ENCODE results near the gene ACKR2. TPM values are rescaled to one million over a fixed set of nuclear protein-coding genes. Genes with fewer than 3 reads are reported as not detected.

Gene ACKR2
- total and polyA plus RNA-seq, 12 donors = 0.15 to 2.1 (median 1.1) TPM

DNA sequence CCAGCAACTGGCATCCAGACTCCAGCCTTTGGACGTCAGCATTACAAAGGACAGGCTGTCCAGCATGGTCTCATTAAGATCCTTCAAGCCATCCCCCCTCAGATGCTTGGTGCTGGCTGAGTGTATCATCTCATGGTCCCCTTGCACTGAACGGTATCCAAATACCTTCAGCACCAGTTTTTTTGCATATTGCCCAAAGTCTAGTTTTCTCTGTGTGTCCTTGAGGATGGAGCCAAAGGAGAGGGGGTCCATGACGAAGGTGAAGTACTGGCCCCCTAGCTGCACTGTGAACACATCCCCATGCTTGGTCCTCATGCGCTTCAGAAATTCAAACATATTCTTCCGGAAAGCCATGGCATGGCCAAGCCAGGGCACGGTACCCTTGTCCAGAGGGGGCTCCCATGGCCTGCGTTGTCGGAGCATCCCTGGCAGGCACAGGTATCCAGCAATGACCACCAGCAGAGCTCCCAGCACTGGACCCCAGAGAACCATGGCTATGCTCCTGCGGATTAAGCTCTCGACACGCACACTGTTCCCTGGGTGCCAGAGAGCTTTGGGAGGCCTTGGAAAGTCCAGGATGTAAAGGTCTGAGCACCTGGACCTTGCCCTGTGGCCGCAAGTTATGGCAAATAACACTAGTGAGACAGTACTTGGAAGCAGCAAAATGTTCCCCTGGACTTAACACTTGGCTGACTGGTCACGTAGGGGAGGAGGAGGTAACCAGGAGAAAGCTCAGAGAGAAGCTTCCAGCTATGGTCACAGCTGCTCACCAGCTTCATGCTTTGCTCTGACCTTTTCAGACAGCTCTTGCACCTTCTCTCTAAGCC lies 66.3 kb downstream of the ACKR2 start, which contains the start of gene CYP8B1:
TSS of gene CYP8B1 (minus strand) at position 555 of the 827 bp plus-strand sequence. CDS start at position 492, 63 bp downstream.
- WGBS, 2 donors = 90 to 92% methylated on average over 13 of the region's 13 CpGs
- H3K36me3 ChIP-seq = no peaks in the 10 kb centered on the region

DNA sequence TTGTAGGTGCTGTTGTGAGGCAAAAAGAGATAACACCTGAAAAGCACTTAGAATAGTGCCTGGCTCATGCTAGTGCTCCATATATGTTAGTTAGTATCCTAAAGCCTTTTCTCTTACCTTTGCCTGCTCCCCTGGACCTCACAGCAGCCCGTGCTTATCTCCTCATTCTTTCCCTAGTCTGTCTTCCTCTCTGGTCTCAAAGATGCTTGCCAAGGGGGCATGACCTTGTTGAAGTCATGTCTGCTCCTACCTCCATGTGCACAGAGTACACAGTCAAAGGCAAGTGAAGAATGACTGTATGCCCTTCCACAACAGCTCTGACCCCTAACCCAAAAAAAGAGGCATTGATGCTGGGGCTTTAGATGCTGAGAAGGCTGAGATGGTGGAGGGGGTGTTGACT lies 67.2 kb downstream of the ACKR2 start:
- peaks cover 2 to 23% (median 16%) of the 10 kb centered on the region in 9 donors for H3K4me1 ChIP-seq
- no peak for DNase-seq
- no peak overlapping the region for H3K27ac ChIP-seq
- no peaks in the 10 kb centered on the region for H3K36me3 ChIP-seq
- H3K4me3 ChIP-seq = no peak overlapping the region
- peaks cover 0 to 5% (median 0%) of the 10 kb centered on the region in 7 donors for H3K27me3 ChIP-seq
- TF ChIP-seq, protein P1, sequence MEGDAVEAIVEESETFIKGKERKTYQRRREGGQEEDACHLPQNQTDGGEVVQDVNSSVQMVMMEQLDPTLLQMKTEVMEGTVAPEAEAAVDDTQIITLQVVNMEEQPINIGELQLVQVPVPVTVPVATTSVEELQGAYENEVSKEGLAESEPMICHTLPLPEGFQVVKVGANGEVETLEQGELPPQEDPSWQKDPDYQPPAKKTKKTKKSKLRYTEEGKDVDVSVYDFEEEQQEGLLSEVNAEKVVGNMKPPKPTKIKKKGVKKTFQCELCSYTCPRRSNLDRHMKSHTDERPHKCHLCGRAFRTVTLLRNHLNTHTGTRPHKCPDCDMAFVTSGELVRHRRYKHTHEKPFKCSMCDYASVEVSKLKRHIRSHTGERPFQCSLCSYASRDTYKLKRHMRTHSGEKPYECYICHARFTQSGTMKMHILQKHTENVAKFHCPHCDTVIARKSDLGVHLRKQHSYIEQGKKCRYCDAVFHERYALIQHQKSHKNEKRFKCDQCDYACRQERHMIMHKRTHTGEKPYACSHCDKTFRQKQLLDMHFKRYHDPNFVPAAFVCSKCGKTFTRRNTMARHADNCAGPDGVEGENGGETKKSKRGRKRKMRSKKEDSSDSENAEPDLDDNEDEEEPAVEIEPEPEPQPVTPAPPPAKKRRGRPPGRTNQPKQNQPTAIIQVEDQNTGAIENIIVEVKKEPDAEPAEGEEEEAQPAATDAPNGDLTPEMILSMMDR (IDR thresholded peaks at IDR 0.05) = no peak
- 29 to 42% methylated on average over 1 of the region's 1 CpG for WGBS, 2 donors
- no peaks in the 10 kb centered on the region for H3K9me3 ChIP-seq
- intact Hi-C loops (cut with DNase I) = loop anchor here in 2 of 10 donors (5.0 kb wide), 2 partner anchors 39 to 44 kb away; no protein-coding TSS in a partner anchor
- no peak for ATAC-seq

More for the DNA sequence above, 66.3 kb downstream of the ACKR2 start, which contains the start of gene CYP8B1:
- DNase-seq = no peak
- Histone ChIP-seq H3K27ac (no peak within 1 kb of the TSS), H3K9me3 (no peaks in the 10 kb centered on the region), H3K4me1 (peaks cover under 1 to 23% (median 14%) of the 10 kb centered on the region in 9 donors), H3K4me3 (no peak within 1 kb of the TSS), H3K27me3 (peaks cover 0 to 3% (median 0%) of the 10 kb centered on the region in 7 donors)
- TF ChIP-seq, protein P1 (IDR thresholded peaks at IDR 0.05) = no peak
- ATAC-seq = no peak
- intact Hi-C loops (cut with DNase I) = loop anchor here in 2 of 10 donors (5.0 kb wide), 2 partner anchors 38 to 43 kb away; no protein-coding TSS in a partner anchor

GRCh38 chr3:42876940-42877720 lies 67.9 kb downstream of the ACKR2 start:
- Histone ChIP-seq H3K4me3 (no peak overlapping the region), H3K4me1 (peaks cover 0 to 18% (median 12%) of the 10 kb centered on the region in 9 donors), H3K36me3 (no peaks in the 10 kb centered on the region), H3K27ac (no peak overlapping the region), H3K9me3 (no peaks in the 10 kb centered on the region), H3K27me3 (peaks cover 0 to 5% (median 0%) of the 10 kb centered on the region in 7 donors)
- TF ChIP-seq, protein P1 (IDR thresholded peaks at IDR 0.05) = no peak
- WGBS, 2 donors = 77 to 85% methylated on average over 7 of the region's 7 CpGs
- intact Hi-C loops (cut with DNase I) = loop anchor here in 2 of 10 donors (5.0 kb wide), 2 partner anchors 40 to 45 kb away; no protein-coding TSS in a partner anchor
- ATAC-seq (no peak), DNase-seq (no peak)

- intact Hi-C loops (cut with DNase I) = loop anchor here in 2 of 10 donors (5.0 kb wide), 2 partner anchors 41 to 46 kb away; no protein-coding TSS in a partner anchor
- 80 to 89% methylated on average over 2 of the region's 2 CpGs for WGBS, 2 donors
Measured at GRCh38 chr3:42877881-42878280, 68.6 kb downstream of the ACKR2 start.

More at GRCh38 chr3:42877881-42878280, 68.6 kb downstream of the ACKR2 start:
- no peaks in the 10 kb centered on the region for H3K36me3 ChIP-seq
- TF ChIP-seq, protein P1 (IDR thresholded peaks at IDR 0.05) = no peak
- no peak overlapping the region for H3K4me3 ChIP-seq
- H3K9me3 ChIP-seq = no peaks in the 10 kb centered on the region
- peaks cover 0 to 5% (median 0%) of the 10 kb centered on the region in 7 donors for H3K27me3 ChIP-seq
- H3K27ac ChIP-seq = no peak overlapping the region
- DNase-seq = no peak
- H3K4me1 ChIP-seq = peaks cover 0 to 13% (median 8%) of the 10 kb centered on the region in 9 donors
- ATAC-seq = no peak
